ENCODE measurements around the gene EBI3.
"Not testable (repeated sequence)": the region's sequence is repeated elsewhere in the genome, so short reads cannot be mapped to it uniquely, and the experiment has no call there.

EBI3 gene

GRCh38 chr19:4234862-4235201 lies 5.5 kb downstream of the EBI3 start:
- DNase-seq: no peak

GRCh38 chr19:4237510-4237909 lies 8.2 kb downstream of the EBI3 start:
- DNase-seq: not testable (repeated sequence)

- DNase-seq: no peak
Measured at GRCh38 chr19:4238831-4239230, 9.5 kb downstream of the EBI3 start.

- DNase-seq: no peak
Measured at GRCh38 chr19:4241824-4242430, 12.6 kb downstream of the EBI3 start.

GRCh38 chr19:4245938-4246337 lies 16.6 kb downstream of the EBI3 start:
- not testable (repeated sequence) for DNase-seq

- peak; percentile 96 for DNase-seq
Measured at GRCh38 chr19:4246767-4247593, 17.7 kb downstream of the EBI3 start, which contains the start of gene YJU2. Gene YJU2, plus strand, starts transcription at chr19:4247080. Its CDS starts 67 bp downstream, at chr19:4247147.

DNA sequence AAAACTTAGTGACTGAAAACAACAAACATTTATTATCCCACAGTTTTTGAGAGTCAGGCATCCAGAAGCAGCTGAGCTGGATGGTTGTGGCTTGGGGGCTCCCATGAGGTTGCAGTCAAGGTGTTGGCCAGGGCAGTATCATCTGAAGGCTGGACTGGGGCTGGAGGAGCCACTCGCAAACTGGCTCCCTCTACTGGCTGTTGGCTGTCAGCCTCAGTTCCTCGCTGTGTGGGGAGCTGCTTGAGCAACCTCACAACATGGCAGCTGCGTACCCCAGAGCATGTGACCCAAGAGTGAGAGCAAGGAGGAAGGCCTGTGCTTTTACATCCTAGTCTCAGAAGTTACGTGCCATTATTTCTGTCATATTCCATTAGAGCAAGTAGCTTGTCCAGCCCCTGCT lies 27.2 kb downstream of the EBI3 start:
- DNase-seq: no peak

DNA sequence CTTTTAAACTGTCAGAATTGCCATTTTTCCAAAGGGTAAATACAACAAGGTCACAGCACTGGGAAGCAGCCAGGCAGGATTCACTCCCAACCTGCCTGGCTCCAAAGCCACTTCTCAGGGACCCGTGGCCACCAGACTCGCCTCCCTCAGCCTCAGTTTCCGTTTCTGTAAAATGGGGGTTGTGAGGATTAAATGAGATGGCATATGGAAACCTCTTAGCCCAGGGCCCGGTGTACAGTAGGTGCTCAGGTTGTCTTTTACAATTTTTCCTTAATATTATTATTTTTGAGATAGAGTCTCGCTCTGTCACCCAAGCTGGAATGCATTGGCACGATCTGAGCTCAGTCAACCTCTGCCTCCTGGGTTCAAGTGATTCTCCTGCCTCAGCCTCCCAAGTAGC lies 27.7 kb downstream of the EBI3 start:
- no peak for DNase-seq

GRCh38 chr19:4258181-4258580 lies 28.9 kb downstream of the EBI3 start:
- DNase-seq: no peak

DNA sequence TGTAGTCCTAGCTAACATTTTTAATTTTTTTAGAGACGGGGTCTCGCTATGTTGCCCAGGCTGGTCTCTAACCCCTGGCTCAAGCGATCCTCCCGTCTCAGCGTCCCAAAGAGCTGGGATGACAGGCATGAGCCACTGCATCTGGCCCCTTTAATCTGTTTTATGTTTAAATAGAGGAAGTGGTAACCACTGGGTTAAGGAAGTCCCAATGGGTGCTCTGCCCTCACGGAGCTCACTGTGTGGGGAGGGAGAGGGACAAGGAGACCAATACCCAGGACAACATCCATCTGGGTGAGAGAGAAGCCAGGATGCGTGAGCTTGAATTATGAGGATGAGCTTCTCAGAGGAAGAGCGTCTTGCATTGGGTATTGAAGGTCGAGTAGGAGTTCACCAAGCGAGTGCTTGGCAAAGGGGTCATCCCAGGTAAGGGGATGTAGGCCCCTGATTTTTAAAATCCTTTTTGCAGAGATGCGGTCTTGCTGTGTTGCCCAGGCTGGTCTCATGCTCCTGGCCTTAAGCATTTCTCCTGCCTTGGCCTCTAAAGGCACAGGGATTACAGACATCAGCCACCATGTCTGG lies 31.4 kb downstream of the EBI3 start:
- peak; percentile 8 for DNase-seq

DNA sequence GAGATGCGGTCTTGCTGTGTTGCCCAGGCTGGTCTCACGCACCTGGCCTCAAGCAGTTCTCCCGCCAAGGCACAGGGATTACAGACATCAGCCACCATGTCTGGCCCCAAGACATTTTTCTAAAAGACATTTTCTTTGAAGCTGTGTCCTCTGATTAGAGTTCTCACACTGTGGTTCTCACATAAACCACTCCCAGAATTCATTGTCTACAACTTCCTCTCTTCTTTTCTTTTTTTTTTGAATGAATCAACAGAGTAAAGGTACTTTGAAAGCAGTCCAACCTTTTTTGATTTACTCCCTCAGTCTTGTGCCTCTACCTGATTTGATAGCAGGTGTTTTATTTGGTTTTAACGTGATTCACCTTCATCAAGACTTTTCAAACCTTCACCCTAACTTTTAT lies 35.5 kb downstream of the EBI3 start:
- no peak for DNase-seq

GRCh38 chr19:4266253-4267000 lies 37.1 kb downstream of the EBI3 start:
- no peak for DNase-seq

DNA sequence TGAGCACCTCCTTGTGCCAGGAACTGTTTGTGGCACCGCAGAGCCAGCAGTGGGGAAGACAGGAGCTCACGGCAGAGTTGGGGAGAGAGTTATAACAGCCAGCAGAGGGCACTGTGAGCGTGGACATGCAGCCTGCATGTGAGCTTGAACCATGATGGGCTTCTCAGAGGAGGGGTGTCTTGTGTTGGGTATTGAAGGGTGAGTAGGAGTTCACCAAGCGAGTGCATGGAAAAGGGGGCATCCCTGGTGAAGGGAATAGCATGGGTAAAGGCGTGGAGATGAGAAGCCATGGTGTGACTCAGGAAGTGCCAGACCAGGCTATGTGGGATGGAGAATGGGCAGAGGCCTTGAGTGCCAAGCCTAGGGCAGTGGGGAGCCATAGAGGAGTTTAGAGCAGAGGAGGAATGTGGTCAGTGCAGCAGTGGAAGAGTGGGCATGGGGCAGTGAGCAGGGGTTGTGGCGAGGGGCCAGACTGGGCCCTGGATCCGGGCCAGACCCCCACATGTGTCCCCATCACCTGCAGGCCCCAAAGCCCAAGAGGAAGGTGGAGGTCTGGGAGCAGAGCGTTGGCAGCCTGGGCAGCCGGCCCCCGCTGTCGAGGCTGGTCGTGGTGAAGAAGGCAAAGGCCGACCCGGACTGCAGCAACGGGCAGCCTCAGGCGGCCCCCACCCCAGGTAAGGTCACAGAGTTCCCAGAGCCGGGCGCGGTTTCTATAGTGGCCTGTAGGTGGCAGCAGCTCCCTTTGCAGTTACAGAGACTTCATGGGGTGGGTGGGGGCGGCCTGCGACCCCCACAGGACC lies 38.0 kb downstream of the EBI3 start:
- DNase-seq: peak; percentile 38

GRCh38 chr19:4267901-4268815 lies 38.8 kb downstream of the EBI3 start:
- DNase-seq: no peak

DNA sequence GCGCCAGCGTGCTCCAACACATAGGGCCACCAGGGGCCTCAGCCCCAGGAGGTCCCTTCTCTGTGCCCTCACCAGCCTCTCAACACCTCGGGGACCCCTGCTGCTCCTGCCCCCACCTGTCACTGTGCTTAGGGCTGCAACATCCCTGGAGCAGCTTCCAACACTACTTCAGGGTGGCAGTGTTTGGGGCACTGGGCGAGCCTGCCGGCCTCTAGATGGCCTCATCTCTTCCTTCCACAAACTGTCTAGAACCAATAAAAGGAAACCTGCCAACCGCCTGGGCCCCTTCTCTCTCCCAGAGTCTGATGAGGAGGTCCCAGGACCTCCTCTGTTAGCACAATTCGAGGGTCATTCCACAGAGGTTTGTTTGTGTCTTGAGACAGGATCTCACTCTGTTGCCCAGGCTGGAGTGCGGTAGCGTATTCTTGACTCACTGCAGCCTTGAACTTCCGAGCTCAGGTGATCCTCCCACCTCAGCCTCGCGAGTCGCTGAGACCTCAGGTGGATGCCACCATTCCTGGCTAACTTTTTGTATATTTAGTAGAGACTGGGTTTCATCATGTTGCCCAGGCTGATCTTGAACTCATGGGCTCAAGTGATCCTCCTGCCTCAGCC lies 39.6 kb downstream of the EBI3 start:
- no peak for DNase-seq

DNA sequence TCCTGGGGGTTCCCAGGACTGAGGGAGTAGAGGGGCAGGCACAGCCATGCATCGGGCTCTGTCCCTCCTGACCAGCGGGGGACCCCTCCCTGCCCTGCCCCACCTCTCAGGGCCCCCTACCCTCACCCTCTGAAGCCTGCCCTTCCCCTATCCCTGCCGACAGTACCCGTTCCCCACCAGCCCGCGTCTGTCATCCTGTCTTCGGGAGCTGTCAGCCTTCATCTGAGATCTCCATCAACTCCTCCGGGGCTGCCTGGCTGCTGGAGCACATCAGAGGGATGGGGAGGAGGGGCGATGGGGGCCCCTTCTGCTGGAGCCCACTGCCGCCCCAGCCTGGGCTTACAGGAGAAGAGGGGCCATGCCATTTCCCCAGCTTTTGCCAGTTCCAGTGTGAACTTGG lies 43.6 kb downstream of the EBI3 start:
- DNase-seq: no peak

- not testable (repeated sequence) for DNase-seq
Measured at GRCh38 chr19:4274321-4274686, 45.0 kb downstream of the EBI3 start.

DNA sequence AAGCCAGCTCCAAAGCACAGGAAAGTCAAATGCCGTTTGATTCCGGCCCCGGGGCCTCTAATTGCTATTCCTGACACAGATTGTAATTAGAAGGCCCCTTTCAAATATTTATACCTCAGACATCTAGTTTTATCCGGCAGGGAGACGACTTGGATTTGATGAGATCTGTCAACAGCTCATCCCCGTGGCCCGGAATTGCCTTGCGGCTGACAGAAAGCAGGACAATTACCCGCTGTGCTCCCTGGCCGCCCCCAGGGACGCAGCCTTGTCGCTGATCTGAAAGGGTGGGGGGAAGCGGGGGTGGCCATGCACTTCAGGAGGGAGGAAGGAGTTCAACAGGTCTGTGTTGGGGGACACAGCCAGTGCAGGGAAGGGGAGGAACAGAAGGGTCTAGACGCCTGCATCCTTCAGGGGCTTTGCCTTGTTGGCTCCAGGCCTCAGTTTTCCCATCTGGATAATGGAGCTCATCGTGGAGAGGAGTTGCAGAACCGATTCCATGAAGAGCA lies 47.9 kb downstream of the EBI3 start:
- no peak for DNase-seq

DNA sequence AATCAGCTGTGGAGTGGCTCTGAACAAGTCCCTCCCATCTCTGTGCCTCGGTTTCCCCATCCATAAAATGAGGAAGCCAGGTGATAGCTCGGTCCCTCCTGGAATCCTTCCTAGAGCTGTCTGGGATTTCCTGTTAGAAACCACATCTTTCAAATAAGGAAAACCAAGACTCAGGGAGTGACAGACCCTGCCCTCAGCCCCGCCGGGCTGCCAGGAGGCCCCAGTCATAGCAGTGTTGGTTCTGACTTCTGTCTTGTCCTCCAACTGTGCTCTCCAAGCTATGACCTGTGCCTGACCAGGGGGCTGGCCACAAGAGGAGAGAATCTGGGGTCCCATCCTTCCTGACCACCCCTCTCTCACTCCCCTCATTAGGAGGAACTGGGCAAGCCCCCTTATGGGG lies 48.7 kb downstream of the EBI3 start:
- no peak for DNase-seq

GRCh38 chr19:4278419-4279266 lies 49.3 kb downstream of the EBI3 start, which contains the start of gene SHD:
Gene SHD, plus strand, starts transcription at chr19:4279266. Its CDS starts 798 bp downstream, at chr19:4280064.
- no peak for DNase-seq

Data from GF-D8 (cell line).